Measurements from ENCODE around the gene GALNT10.

The GALNT10 gene

GRCh38 chr5:154165886-154166285 is 24.6 kb upstream of the GALNT10 start:
- no peak overlapping the region for H3K27ac ChIP-seq
- no peak for DNase-seq (ENCODE audit: low spot score)
- H3K4me3 ChIP-seq: no peak overlapping the region
- no peak for TF ChIP-seq CTCF (IDR thresholded peaks at IDR 0.05)

GRCh38 chr5:154166901-154167791 is 23.4 kb upstream of the GALNT10 start:
- Histone ChIP-seq H3K4me3 (no peak overlapping the region), H3K27ac (no peak overlapping the region)
- TF ChIP-seq CTCF (IDR thresholded peaks at IDR 0.05): no peak
- DNase-seq (ENCODE audit: low spot score): no peak

DNA sequence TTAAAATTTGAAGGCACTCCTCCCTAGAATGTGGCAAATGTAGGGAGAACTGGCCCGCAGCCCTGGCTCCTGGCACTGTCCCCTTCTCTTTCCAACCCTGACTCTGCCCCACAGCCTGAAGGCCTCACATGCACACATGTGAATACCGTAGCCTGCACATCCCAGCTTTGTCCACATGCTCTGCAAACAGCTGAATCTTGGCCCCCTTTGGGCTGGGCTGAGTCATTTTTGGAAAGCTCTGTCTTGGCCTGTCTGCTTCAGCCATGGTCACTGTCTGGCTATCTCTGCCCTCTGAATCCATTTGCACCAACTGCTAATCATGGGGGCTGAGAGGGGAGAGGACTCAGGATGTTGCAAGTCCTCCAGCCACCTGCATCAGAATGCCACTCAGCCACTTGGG is 22.1 kb upstream of the GALNT10 start:
- H3K27ac ChIP-seq: no peak overlapping the region
- TF ChIP-seq CTCF (IDR thresholded peaks at IDR 0.05): no peak
- H3K4me3 ChIP-seq: no peak overlapping the region
- DNase-seq (ENCODE audit: low spot score): no peak

- no peak for TF ChIP-seq CTCF (IDR thresholded peaks at IDR 0.05)
- H3K27ac ChIP-seq: no peak overlapping the region
Measured at GRCh38 chr5:154172785-154173184, 17.7 kb upstream of the GALNT10 start.

DNA sequence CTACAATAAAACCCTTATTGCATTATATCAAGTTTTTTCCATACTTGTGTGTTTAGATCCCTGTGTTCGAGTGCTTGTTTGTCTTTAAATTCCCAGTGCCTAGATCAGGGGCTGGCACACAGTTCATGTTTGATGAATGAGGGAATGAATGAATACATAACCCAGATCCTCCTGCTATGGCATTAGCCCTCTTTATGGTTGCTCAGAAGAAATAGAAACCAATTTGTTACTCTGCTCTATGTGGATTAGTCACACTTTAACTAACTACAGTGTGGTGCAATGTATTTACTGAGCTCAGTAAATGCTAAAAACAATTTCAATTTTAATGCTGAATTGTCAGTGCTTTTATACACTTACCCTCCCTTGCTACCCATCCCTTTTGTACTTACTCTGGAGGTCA is 16.4 kb upstream of the GALNT10 start:
- no peak for TF ChIP-seq CTCF (IDR thresholded peaks at IDR 0.05)
- no peak overlapping the region for H3K4me3 ChIP-seq
- DNase-seq (ENCODE audit: low spot score): no peak
- no peak overlapping the region for H3K27ac ChIP-seq

More at GRCh38 chr5:154172785-154173184, 17.7 kb upstream of the GALNT10 start:
- no peak for DNase-seq (ENCODE audit: low spot score)
- no peak overlapping the region for H3K4me3 ChIP-seq

DNA sequence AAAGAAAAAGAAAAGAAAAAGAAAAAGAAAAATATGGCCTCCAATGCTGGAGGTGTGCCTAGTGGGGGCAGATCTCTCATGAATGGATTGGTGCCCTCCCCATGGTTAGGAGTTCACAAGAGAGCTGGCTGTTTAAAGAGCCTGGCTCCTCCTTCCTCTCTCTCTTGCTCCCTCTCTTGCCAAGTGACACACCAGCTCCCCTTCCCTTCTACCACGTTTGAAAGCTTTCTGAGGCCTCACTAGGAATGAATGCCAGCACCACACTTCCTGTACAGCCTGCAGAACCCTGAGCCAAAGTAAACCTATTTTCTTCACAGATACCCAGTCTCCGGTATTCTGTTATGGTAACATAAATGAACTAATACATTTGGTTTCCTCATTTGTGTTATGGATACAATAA is 14.4 kb upstream of the GALNT10 start:
- no peak for DNase-seq (ENCODE audit: low spot score)
- TF ChIP-seq CTCF (IDR thresholded peaks at IDR 0.05): no peak
- no peak overlapping the region for H3K27ac ChIP-seq
- no peak overlapping the region for H3K4me3 ChIP-seq

DNA sequence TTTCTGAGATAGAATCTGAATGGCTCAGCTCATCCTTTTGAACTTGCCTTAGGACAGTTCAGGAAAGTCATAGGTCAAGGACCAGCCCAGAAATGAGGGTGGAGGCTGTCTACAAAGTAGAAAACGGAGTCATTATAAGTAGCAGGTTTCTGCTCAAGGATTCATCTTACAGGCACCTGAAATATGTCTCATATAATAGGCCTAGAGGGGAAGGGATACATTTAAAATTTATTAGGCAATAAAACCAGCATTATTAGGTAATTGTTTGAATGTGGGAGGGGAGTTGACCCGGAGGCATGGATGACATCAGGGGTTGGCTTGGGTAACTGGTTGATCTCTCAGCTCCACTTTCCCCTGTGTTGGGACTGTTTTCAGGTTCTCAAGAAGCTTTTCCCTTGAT is 11.9 kb upstream of the GALNT10 start:
- no peak overlapping the region for H3K4me3 ChIP-seq
- TF ChIP-seq CTCF (IDR thresholded peaks at IDR 0.05): no peak
- no peak overlapping the region for H3K27ac ChIP-seq
- no peak for DNase-seq (ENCODE audit: low spot score)
